Measurements from ENCODE around the gene C11orf24.

The C11orf24 gene

DNA sequence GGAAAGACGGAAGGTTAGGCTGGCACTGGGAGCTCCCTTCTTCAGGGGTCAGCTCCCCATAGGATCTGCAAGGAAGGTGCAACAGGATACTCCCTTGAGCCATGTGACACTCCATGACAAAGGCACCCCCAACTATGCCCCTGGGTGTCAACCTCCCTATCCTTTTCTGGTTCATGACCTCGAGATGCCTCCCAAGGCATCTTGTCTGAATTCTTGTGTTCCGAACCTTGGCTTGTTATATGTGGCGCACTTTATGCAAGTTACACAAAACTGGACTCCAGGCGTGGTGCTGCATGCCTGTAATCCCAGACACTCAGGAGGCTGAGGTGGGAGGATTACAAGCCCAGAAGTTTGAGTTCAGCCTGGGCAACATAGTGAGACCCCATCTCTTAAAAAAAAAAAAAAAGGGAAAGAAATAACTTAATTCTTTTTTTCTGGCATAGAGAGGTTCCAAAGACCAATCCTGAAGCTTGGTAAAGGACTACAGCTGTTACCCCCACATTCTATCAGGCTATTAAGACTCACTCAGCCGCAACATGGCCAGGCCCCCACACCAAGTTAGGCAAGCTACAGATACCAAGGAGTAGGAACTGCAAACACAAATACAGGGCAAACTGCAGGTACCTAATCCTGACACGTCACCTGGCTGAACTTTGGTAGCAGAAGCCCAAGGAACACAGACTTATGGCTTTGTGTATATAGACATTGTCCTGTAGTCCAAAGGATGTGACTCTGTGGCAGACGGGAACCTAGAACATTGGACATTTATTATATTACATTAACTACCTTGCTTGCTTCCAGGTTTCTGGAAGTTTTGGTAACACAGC lies 1.4 kb downstream of the C11orf24 start:
- DNase-seq (ENCODE audit: low read depth in 2 of 2): no peak

- DNase-seq (ENCODE audit: low read depth in 2 of 2): no peak
Measured at GRCh38 chr11:68269414-68270081, 2.2 kb downstream of the C11orf24 start.

DNA sequence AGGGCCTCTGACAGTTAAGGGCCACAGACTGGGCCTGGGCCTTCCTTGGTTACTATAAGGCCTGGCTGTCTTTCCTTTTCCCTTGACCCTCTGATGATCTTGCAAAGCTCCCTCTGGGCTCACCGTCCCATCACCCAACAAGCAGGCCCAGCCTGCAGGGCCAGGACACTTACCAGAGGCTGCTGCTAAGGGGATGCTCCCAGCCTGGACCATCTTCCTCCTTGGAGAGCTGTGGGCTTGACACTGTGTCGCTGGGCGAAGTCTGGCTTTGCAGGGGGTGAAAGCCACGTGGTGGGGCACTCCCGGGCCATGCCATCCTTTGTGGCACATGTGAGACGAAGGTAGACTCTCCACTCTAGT lies 3.9 kb downstream of the C11orf24 start:
- no peak for DNase-seq (ENCODE audit: low read depth in 2 of 2)

GRCh38 chr11:68266936-68267880 lies 4.6 kb downstream of the C11orf24 start:
- no peak for DNase-seq (ENCODE audit: low read depth in 2 of 2)

GRCh38 chr11:68266121-68266891 lies 5.5 kb downstream of the C11orf24 start:
- DNase-seq (ENCODE audit: low read depth in 2 of 2): no peak

- no peak for DNase-seq (ENCODE audit: low read depth in 2 of 2)
Measured at GRCh38 chr11:68264741-68265540, 6.8 kb downstream of the C11orf24 start.

GRCh38 chr11:68264244-68264643 lies 7.5 kb downstream of the C11orf24 start:
- no peak for DNase-seq (ENCODE audit: low read depth in 2 of 2)

DNA sequence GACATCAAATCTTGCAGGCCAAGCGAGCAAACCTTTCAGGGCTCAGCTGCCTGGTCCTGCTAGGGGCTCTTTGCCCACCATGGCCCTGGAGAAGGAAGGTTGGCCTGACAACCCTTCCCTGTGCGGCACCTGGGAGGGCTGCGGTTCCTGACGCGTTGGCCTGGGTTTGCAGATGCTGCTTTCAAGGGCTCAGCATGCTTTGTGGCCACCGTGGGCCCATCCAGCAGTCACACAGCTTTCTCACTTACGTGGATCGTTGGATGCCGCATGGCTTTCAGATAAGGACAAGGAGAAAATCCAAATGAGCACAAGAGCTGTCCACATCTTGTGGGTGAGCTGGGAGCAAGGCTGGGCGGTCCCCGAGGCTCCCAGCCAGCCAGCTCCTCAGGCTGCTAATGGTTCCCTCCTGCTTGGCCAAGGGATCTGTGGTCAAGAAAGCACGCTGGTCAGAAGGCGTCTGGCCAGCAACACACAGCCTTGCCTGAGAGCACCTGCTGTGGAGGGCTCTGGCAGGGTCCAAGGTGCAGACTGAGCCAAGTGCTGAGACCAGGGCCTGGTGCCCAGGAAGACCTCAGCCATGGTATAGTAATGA lies 8.2 kb downstream of the C11orf24 start:
- DNase-seq (ENCODE audit: low read depth in 2 of 2): no peak

DNA sequence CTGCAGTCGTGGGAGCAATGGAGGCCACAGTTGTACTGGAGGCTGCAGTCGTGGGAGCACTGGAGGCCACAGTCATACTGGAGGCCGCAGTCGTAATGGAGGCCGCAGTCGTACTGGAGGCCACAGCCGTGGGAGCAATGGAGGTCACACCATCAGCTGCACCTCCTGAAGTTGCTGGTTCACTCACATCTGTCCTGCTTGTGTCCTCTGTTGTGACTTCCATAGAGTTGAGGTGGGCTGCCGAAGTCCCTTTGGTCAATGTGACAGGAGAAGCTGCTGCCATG lies 9.3 kb downstream of the C11orf24 start:
- DNase-seq (ENCODE audit: low read depth in 2 of 2): no peak

- no peak for DNase-seq (ENCODE audit: low read depth in 2 of 2)
Measured at GRCh38 chr11:68261749-68262543, 9.8 kb downstream of the C11orf24 start.

DNA sequence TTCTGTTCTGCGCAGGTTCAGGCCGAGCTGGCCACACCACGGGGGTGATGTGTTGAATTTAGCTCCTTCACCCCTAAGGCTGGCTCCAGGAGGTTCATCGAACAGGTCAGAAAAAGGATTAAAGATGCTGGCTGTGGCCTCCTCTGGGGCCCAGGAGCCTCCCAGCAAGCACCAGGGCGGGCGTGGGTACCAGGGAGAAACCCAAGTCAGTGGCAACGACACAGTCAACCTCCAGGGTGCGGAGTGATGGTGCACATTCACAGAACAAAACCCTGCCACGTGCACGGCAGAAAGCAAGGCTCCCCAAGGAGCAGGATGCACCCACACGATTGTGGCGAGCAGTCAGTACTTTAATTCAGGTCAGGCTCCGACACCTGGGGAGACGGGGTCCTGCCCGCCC lies 10.8 kb downstream of the C11orf24 start:
- DNase-seq (ENCODE audit: low read depth in 2 of 2): no peak

DNA sequence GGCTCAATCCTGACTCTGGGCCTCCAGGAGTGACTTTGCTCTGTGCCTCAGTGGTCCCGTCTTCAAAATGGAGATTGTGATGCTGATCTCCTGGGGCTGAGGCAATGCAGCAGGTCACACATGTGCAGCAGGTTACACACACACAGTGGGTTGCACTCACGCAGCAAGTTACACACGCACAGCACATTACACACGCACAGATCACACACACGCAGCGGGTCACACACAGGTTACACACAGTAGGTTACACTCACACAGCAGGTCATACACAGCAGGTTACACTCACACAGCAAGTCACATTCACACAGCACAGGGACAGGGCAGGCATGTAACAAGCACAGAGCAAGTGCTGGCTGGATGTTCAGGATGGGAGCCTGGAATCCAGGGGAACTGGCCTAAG lies 11.3 kb downstream of the C11orf24 start:
- no peak for DNase-seq (ENCODE audit: low read depth in 2 of 2)

- DNase-seq (ENCODE audit: low read depth in 2 of 2): no peak
Measured at GRCh38 chr11:68259122-68259959, 12.4 kb downstream of the C11orf24 start.

DNA sequence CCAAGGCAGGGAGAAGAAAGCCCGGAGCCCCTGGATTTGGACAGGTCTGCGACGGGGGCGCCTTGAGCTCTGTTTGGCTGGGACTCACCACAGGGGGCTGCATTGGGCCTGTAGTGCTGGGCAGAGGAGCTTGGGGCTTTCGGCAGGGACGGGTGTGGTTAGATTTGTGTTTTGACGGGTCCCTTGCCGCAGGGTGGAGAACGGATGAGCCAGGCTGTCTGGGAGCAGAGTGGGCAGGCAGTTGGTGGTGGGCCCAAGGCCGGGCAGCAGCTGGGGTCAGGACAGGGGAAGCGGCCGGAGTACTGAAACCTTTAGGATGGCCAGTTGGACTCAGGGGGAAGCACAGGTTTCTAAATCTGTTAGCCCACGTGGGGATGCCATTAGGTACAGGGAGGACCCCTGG lies 13.4 kb downstream of the C11orf24 start:
- DNase-seq (ENCODE audit: low read depth in 2 of 2): no peak

- DNase-seq (ENCODE audit: low read depth in 2 of 2): peak; percentile 94 to 97
Measured at GRCh38 chr11:68257477-68258362, 14.1 kb downstream of the C11orf24 start.

GRCh38 chr11:68256331-68256741 lies 15.4 kb downstream of the C11orf24 start:
- DNase-seq (ENCODE audit: low read depth in 2 of 2): no peak

- no peak for DNase-seq (ENCODE audit: low read depth in 2 of 2)
Measured at GRCh38 chr11:68255526-68255925, 16.2 kb downstream of the C11orf24 start.

DNA sequence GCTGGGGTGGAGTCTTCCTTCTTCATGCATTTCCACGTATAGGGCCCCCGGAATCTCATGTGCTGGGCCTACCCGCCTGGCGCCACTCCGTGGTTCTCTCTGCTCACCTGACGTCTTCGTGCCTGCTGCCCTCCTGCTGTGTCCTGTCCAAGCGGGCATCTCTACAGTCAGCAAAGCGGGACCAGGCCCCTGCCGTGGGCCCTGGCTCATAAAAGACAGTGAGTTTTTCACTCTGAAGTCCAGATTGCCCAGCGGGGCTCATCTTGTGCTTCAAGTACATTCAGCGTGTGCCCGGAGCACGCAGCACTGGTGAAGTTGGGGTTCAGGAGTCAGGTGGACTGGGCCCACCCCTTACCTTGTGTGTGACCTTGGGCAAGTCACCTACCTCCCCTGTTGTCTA lies 17.4 kb downstream of the C11orf24 start:
- DNase-seq (ENCODE audit: low read depth in 2 of 2): no peak
